ENCODE data around the gene GFPT2.
"Not testable (repeated sequence)": the region's sequence is repeated elsewhere in the genome, so short reads cannot be mapped to it uniquely, and the experiment has no call there.

GFPT2 gene

DNA sequence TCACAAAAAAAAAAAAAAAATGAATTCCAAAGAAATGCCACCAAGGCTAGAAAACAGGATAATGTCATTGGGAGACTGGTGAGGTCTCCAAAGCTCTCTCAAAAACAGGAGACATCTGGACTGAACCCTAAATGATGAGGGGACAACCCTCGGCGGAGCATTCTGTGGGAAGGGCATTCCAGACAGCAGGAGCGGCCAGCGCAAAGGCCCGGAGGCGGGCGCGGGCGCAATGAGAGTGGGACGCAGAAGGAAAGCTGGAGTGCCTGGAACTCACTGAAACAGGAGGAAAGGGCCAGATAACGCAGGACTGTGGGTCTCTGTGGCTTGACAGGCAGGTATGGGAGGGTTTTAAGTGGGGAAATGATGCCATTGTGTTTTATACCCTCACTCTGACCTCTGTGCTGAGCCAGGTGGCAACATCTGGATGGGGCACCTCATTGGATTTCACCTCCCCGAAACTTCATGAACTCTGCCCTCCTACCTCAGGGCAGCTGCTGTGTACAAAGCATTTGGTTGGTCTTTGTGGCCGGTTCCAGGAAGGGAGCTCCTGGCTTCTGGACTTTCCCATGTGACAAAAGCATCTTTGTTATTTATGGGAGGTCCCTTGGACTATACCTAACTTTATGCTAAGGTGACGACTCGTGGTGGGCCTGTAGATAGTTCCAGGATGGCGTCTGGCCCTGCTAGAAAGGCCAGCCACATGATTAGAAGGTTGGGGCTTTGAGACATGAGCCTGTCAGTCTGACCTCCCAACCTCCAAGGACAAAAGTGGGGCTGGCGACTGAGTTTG, 49.7 kb downstream of the GFPT2 start:
- no peak for DNase-seq

DNA sequence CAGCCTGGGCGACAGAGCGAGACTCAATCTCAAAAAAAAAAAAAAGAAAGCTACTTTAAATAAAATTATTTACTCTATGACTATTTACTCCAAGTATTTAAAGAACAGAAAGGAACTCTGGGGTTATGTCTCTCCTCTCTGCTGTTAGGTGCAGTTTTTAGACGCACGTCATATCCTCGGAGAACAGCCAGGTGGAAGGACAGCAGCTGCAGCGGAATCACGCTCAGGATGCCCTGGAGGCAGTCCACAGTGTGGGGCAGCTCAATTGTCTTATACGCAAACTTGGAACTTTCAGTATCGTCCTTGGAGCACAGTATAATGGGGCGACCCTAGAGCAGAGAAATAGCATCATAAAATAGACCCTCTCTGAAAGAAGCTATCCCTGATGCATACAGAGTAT, 50.9 kb downstream of the GFPT2 start:
- DNase-seq, result no peak

DNA sequence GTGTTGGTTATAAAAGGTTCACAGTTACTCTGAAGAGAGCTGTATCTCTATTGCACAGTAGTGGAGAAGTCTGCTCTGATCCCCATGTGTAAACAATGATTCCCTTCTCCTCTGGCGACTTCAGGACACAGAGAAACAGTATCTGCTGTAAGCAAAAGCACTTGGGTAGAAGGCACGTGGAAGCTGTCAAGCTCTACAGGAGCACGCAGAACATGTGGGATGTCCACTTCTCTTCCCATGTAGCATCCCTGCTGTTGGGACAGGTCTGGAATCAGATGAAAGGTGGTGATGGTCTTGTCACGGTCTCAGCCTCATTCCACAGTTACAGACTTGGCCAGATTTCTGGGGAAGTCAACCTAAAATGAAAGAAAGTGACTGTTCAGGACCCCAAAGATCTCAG, 51.9 kb downstream of the GFPT2 start:
- DNase-seq, result no peak

DNA sequence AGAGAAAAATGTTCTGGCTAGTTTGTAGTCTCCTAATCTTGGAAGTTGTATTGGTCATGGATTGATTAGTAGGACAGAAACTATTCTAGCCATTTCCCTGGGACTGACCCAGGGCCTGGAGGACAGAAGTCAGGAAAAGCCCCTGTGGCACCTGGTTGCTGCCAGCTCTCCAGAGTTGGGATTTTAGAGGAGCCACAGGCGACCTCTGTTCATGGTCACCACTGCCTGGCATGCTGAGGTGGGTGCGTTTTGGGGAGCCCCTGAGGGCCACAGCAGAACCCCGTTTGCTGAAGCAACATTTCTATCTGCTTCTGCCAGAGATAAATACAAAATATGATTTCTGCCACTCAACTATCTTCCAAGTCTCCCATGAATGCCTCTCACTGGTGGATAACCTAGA, 53.6 kb downstream of the GFPT2 start:
- no peak for DNase-seq

DNA sequence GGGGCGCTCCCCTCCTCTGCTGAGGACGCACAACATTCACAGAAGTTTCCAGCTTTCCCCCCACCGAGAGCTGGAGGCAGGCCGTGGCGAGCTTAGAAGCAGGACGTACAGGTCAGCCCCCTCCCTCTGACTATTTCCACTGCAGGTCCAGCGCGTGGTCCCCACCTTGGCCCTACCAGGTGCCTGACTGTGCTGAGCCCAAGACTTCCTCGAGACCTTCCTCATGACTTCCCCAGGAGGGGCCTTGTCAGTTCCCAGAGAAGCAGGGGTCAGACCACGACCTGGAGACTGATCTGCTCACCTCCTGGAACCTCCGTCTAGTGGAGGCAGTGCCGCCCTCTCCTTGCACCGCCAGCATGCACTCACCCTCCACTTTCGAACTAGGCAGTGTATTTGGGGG, 54.1 kb downstream of the GFPT2 start:
- not testable (repeated sequence) for DNase-seq

DNA sequence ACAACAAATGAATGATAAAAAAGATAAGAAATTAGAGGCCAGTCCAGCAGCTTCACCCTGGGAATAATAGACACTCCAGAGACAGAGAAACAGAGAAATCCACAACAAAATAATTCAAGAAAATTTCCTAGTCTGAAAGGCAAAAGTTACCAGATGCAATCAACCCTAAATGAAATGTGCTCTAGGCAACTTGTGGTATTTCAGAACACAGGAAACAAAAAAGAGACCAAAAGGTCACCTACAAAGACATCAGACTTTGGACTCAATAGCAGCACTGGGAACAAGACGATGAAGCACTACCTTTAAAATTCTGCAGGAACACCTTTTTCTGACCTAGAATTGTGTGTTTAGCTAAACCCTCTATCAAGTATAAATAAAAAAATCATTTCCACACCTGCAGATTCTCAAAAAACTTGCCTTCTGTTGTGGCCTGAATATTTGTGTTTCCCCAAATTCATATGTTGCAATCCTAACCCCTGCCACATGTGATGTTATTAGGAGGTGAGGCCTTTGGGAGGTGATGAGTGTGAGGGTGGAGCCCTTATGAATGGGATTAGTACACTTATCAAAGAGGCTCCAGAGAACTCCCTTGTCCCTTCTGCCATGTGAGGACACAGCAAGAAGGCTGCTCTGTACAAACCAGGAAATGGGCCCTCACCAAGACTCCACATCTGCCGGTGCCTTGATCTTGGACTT, 55.4 kb downstream of the GFPT2 start:
- no peak for DNase-seq

DNA sequence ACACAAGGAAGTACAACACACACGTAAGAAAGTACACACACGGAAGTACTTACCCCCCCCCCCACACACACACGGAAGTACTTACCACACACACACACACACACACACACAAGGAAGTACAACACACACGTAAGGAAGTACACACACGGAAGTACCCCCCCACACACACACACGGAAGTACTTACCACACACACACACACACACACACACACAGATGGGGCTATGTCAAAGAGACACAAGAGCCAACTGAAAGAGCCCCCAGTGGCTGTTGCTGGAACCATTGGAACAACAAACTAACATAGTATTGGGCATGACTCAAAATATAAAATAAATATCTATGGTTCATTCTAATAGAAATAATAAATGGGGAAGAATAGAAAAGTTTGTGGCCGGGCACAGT, 56.4 kb downstream of the GFPT2 start:
- no peak for DNase-seq

DNA sequence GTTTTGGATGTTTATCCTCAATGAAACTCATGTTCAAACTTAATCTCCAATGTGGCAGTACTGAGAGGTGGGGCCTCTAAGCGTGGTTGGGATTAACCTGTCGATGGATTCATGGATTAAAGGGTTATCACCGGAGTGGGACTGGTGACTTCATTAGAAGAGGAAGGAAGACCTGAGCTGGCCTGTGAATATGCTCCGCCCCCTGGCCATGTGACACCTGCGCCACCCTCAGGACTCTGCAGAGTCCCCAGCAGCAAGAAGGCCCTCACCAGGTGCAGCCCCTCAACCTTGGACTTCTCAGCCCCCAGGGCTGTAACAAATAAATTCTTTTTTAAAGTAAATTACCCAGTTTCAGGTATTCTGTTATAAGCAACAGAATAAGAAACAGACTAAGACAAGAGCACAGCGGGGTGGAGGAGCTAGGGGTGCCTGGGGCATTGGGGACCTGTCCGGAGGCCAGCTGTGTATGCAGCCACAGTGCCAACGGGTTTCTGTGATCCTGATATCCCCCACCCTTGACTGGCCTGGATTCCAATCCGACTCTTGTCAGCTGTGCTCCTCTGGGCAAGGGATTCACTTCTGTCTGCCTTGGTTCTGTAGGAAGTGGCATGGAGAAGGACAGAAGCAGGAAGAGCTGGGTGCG, 58.1 kb downstream of the GFPT2 start:
- no peak for DNase-seq

DNA sequence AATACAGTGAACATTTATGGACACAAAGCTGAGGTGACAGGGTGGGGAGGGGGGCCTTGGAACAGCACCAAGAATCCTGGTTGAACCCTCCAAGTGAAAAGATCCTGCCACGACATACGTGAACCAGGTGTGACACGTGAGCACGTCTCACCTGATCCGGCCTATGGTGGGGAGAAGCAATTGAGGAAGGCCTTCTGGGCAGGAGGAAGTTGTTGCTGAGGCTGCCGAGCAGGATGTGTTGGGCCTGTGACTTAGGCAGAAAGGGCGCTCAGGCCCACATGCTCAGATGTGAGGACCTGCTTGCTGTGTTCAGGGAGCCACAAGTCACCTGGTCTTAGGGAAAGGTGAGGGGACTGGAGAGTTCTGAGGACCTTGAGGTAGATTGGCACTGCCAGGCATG, 58.7 kb downstream of the GFPT2 start:
- no peak for DNase-seq

DNA sequence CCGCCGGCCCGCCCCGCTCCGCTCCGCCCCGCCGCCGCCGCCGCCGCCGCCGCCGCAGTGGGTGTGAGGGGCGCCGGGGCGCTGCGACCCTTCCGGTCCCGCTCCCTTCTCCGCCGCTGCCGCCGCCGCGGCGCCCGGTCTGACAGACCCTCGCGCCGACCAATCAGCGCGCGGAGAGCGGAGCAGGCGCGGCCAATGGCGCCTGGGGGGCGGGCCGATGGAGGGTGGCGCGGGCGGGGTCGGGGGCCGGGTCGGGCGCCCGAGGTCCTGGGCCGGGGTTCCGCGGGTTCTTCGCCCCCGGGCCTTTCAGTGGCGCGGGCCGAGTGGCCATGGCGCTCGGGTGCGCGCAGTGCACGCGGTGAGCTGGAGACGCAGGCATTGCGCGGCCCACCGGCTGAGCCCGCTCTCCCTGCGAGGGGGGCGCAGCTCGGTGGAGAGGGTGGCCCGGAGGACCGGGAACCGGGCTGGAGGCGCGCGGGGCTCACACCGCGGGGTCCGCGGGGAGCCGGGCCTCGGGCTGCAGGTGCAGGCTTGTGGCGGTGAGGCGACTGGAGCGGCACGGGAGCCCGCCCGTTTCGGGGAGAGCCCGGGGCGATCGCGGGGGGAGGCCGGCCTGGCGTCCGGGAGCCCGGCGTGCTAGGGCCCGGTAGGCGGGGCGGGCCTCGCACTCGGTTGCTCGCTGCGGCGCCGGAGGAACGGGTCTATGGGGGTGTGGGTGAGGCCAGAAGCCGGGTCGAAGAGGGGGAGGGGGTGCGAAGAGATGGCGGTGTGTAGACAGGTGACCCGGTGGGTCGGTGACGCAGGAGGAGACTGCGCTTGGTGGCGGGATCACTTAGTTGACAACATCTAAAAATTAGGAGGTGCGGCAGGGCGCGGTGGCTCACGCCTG, 60.9 kb downstream of the GFPT2 start, which contains the start of gene MAPK9:
Gene MAPK9, minus strand, starts transcription at position 141 of the 889 bp plus-strand sequence. CDS start 11,522 bp downstream, outside the sequence.
- DNase-seq, result peak; percentile 81

DNA sequence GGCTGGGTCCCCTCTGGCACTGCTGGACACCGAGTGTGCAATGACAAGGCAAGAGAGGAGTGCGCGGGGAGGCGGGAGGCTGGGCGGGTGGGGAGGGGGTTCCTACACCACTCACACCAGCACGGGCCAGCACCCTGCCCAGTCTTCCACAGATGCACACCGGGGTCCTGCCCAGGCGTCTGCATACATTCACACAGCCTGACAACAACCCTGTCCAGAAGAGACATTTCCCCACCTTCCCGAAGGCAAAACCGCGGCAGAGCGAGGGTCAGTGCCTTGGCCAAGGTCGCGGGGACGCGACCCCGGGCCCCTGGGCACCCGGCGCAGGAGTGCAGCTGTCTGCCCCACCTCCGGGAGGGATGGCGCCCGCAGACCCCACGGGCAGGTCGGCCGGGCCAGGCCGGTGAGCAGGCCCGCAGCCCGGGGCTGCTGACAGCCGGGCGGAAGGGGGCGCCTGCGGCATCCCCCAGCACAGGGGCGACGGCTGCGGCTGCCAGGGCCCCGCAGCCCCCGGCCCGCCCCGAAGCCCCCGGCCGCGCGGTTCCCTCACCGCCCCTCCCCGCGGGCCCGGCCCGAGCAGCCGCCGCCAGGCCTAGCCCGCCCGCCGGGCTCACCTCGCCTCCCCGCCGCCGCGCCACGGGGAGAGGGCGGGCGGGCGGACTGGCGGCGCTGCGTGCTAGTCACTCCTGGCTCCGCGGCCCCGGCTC, 61.7 kb downstream of the GFPT2 start:
- DNase-seq, result peak; percentile 16

DNA sequence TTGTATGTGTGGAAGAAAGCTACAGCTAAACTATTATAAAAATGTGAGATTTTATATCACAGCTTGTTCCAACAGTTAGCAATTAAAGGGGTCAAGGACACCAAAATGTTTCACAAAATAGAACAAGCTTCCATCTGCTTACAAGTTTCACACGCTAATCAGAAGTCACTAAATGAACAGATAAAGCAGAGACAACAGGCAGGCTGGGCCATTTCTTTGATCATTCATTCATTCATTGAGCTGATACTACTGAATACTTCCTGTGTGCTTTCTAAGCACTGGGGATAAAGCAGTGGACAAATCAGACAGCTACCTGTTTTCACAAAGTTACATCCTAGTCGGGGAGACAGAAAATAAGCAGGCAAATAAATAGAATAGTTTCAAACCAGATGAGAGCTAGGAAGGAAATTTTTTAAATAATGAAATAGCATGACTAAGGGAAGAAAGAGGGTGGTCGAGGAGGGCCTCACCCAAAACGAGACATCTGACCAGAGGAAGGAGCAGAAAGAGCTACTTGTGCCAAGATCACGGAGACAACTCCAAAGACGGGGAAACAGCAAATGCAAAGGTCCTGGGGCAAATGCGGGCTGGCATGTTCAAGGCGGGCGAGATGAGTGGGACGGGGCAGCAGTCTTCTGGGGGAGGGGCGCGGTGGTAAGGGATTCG, 62.4 kb downstream of the GFPT2 start:
- DNase-seq, result no peak

DNA sequence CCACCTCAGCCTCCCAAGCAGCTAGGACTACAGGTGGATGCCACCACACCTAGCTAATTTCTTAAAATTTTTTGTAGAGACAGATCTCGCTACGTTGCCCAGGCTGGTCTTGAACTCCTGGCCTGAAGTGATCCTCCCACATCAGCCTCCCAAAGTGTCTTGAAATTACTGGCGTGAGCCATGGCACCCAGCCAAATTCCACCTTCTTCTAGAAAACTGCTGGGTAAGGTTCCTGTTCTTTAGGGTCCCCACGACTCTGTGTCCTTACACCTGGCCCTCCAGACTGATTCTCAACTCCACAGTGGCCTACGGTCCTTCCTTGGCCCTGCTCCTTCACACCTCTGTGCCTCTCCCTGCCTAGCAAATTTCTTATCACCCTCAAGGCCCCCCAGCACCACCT, 63.2 kb downstream of the GFPT2 start:
- DNase-seq, result no peak

DNA sequence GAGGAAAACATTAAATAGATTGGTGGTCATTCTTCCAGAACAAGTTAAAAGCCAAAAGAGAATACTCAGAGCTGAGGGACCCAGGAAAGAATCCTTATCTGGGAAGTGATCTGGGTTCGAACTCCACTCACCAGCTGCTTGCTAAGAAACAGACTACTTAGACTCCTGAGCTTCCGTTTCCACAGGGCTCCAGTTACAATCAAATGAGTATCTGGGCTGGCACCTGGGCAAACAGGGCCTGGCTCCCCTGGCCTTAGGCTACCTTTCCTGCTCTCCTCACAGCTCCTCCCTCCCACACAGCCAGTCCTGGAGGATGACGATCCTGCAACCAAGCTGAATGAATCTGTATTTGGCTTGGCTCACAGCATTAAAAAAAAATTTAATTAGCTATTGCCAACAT, 63.7 kb downstream of the GFPT2 start:
- no peak for DNase-seq

DNA sequence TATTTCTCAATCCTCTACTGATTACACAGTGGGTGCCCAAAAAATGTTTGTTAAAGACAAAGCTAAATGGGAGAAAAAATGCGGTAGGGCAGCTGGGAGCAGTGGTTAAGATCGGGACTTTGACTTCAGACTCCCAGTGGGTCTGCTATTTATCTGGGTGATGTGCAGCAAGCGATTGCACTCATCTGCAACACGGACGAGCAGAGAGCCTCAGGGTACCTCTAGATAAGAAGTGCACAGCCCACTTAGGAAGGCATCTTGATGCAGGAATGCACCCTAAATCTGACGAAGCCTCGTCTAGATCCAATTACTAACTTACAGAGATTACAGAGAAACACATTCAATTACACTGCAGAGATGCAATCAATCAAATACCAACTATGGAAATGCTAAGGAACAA, 65.3 kb downstream of the GFPT2 start:
- DNase-seq, result no peak

DNA sequence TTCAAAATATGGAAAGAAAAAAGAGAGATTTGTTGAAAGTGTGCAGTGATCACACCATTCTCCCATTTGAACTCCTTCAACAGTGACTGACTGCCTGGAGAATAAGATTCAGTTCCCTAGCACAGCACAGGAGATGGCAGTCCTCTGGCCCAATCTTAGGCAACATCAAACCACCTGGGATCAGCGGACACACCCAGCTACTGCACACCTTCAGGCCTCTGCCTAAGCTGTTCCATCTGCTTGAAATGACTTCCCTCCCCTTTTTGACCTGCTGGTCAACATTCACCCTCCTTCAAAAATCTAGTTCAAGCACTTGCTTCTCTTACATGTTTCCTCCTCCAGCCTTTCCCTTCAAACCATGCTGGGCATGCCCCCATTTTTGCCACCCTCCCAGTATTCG, 65.7 kb downstream of the GFPT2 start:
- DNase-seq, result no peak

DNA sequence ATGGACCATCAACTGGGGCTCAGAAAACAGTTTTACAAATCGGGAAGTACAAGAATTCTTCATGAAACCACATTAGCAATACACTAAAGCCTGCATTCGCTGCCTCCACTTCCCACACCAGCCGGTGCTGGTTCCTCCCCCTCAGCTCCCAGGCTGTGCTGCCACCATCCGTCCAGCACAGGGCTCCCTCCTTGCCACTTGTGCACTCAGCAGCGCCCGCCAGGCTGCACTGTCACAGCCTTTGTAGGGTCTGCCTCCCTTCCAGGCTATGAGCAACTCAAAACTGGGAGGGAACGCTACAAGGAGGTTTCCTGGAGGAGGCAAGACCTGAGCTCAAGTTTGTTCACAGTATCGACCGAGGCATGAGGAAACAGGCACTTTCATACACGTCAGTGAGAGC, 69.0 kb downstream of the GFPT2 start:
- DNase-seq, result no peak

DNA sequence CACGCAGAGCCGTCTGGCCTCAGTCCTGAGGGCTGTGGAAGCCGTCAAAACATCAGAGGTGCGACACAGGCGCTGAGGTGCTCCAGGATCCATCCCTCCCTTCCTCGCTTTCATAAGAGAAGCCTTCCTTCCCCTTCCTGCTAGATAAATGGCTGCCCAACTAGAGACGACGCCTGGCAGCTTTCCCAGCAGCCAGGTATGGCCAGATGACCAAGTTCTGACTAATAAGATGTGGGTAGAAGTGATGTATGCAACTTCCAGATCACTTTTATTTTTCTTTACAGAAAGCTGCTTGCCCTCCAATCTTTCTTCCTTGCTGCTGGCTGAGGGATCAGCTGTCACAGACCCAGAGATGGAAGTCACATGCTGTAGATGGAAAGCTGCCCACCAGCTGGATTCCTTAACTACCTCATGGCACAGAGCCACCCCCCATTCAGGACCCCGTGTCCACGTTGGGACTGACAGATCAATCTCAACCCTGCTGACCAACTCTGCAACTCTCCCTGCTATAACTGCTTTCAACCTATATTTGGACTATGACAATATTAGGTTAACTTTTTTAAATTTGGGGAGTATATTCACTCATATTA, 70.0 kb downstream of the GFPT2 start:
- DNase-seq, result peak; percentile 6

DNA sequence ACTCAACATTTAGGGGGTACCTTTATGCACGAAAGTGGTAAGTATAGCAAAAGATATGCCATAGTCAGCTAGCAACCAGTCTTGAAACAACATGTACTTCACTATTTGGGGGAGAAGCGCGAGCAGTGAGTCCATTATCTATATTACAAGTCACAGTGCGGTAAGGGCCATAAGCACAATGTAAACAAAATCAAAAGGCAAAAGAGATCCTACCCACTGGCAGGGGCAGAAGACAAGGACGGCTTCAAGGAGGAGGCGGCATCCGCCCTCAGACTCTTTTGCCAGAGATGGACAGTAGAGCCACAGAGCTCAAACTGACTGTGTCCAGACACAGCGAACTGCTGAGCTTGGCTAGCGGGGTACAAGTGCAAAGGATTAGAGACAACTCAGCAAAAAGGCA, 70.9 kb downstream of the GFPT2 start:
- no peak for DNase-seq

DNA sequence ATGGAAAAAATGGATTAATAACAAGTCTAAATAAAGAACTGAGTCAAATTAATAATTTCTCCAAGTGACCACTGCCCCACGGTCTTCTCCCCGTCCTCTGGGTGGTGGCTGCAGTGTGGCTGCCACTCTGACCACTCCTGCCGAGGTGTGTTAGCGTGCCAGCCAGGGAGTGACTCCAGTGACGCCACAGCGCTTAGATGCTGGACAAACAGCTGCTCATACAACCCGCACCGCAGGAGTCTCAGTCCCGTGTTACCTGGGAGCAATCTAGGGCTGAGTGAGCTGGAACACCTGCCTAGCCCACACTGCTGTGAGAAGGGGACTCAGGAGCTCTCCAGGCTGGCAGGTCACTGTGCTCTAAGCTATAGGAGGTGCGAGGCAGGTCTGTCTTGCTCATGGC, 71.4 kb downstream of the GFPT2 start:
- DNase-seq, result no peak

DNA sequence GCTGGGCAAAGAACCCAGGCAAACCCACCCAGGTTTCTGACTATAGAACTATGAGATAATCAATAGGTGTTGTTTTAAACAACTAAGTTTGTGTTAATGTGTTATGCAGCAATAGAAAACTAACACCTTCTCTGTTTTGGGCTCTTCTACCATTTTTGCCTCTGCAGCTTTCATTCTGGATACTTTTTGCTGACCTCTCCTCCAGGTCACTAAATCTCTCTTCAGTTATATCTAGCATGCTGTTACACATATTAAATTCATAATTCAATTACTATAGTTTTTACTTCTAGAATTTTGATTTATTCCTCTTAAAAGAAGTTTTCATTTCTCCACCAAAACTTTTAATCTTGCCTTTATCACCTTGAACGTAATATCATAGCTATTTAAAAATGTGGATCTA, 78.4 kb downstream of the GFPT2 start:
- DNase-seq, result no peak

All from fibroblast of skin of abdomen (primary cell).